ENCODE data around the gene SRSF2.
"Not testable (repeated sequence)": the region's sequence is repeated elsewhere in the genome, so short reads cannot be mapped to it uniquely, and the experiment has no call there.

SRSF2 gene

DNA sequence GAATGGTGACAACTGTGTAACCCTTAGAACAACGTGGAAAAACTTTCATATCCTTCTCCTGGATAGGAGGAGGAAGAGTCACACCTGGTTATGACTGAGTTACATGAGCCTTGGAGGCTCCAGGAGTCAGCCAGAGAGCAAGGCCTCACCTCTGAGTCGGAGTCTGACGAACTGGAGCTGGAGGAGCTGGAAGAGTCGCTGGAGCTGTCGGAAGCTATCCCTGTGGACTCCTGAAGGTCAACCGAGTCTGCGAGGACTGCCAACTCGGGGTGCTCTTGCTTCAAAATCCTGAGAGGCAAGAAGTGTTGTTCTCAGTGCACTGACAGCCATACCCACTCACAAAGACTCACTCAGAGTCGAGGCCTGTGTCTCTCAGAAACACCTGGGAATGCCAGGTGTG is 16.9 kb downstream of the SRSF2 start:
- DNase-seq: no peak

DNA sequence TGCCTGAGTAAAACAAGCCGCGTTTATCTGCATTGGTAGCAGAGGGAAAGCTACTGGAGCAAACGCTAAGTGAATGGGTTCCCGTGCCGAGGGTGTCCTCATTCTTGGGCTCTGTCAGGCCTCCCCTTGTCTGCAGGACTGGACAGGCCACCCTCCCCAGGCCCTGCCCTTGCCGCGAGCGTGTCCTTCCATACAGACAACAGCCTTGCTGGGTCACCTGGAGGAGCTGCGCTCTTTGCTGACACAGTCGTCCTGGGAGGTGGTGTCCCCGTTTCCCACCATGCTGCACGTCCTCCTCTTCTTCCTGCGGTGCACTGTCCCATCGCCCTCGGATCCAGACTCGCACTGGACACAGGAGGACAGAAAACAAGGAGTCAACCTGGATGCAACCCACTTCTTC is 18.6 kb downstream of the SRSF2 start:
- no peak for DNase-seq

DNA sequence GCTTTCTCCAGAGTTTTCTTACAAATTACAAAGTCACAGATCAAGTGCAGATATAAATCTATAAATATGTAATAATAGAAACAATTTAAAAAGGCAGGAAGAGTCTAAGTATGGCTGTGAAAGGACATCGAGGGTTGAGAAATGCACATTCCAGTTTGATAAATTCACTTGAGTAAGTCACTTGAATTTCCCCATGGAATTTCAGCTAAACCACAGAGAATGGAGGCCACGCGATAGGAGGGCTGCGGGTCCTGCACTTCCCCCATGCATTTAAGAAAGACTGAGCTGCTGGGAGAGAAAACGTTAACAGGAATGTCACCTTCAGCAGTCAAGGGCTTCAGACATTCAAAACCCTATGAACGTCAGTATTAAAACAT is 20.3 kb downstream of the SRSF2 start:
- no peak for DNase-seq

DNA sequence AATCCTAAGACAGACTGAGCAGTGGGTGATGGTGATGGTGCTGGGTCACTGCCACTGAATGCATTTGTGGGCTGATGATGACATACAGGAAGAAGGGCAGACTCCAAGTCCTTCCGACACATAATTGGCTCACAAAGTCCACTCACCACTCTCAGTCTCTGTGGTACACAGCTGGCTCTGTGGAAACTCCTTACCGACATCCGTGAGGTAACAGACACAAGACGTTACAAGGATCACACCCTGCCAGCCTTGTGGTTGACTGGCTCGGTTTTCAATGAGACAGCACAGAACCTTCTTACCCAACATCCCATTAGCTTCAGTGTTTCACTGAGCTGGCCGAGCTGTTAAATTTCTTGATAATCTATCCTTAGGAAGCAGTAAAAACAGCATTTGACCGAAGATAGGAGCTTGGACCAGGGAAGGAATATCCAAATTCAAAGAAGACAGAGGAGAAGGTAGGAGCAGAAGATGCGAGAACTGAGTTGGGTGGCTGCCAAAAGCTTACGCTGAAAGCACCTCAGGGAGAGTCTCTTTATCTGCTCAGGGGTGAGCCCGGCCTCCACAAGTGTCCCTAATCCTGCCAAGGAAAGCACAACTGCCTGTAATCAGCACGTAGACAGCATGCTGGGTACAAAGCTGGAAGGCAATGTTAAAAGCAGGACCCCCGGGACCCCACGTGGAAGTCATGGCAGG is 20.8 kb downstream of the SRSF2 start:
- peak; percentile 88 to 90 for DNase-seq

DNA sequence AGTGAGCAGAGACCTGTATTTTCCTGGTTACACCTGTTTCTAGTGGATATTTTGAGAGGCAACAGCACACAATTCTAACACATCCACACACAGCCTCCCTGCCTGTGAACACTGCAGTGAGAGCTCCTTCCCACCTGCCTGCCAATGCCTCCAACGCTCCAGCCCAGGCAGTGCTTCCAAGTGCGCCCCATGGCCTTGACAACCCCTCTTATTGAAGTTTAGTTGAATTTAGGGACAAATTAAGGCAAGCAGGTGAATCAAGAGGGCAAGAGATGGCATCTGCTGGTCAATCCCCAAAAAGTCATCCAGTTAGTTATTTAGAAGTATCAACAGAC is 21.7 kb downstream of the SRSF2 start:
- no peak for DNase-seq

DNA sequence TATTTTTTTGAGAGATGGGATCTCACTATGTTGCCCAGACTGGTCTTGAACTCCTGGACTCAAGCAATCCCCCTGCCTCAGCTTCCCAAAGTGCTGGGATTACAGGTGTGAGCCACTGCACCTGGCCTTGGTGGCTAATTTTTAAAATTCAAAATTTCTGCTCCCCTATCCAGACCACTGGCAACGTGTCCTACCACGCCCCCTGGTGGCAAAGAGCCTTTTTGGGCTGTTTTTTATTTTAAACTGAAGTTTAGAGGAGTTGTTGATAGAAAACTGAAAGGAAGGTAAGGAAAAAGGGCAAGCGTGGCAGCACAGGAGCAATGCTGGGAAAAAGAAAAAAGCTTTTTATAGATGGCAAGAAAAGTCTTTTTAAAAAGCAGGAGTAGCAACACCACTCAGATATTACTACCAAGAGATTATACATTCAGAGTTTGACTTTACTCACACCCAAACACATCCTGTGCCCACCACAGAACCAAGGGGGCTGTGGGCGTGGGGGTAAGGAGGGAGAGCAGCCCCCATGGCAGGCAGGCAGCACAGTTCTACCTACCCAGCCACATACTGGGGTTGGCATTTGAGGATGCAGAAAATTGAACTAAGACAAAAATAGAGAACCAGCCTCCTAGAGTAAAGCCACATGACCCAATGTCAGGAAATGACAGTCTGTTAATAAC is 22.2 kb downstream of the SRSF2 start:
- peak; percentile 71 to 79 for DNase-seq

DNA sequence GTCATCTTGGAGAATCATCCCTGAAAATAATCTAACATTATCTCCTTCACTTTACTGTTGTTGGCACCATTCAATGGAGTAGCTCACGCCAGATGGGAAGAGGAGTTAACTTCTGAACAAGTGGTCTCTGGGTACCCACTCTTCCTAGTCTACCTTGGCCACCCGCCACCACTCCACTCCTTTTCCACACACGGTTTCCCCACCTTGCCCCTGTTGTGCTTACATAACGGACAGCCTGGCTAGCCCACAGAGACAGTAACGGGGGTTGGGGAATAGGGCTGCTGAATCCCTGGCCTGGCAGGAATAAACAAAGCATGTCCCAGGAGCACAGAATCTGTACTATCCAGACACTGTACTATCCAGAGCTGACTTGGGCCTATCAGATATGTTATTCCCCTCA is 22.8 kb downstream of the SRSF2 start:
- DNase-seq: no peak

GRCh38 chr17:76713765-76714164 is 23.4 kb downstream of the SRSF2 start:
- DNase-seq: no peak

DNA sequence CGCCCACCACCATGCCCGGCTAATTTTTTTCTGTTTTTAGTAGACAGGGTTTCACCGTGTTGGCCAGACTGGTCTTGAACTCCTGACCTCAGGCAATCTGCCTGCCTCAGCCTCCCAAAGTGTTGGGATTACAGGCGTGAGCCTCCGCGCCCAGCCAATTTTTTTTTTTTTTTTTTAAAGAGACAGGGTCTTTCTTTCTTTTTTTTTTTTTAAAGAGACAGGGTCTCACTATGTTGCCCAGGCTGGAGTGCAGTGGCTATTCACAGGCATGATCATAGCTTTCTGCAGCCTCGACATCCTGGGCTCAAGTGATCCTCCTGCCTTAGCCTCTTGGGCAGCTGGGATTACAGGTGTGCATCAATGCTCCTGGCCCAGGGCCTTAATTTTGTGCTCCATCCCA is 24.8 kb downstream of the SRSF2 start:
- DNase-seq: not testable (repeated sequence)

GRCh38 chr17:76710863-76711611 is 26.1 kb downstream of the SRSF2 start, which contains the start of gene MXRA7:
Gene MXRA7, minus strand, starts transcription at chr17:76710965. Its CDS starts 19 bp downstream, at chr17:76710946.
- peak; percentile 62 to 64 for DNase-seq

GRCh38 chr17:76709951-76710862 is 26.9 kb downstream of the SRSF2 start:
- DNase-seq: not testable (repeated sequence)

DNA sequence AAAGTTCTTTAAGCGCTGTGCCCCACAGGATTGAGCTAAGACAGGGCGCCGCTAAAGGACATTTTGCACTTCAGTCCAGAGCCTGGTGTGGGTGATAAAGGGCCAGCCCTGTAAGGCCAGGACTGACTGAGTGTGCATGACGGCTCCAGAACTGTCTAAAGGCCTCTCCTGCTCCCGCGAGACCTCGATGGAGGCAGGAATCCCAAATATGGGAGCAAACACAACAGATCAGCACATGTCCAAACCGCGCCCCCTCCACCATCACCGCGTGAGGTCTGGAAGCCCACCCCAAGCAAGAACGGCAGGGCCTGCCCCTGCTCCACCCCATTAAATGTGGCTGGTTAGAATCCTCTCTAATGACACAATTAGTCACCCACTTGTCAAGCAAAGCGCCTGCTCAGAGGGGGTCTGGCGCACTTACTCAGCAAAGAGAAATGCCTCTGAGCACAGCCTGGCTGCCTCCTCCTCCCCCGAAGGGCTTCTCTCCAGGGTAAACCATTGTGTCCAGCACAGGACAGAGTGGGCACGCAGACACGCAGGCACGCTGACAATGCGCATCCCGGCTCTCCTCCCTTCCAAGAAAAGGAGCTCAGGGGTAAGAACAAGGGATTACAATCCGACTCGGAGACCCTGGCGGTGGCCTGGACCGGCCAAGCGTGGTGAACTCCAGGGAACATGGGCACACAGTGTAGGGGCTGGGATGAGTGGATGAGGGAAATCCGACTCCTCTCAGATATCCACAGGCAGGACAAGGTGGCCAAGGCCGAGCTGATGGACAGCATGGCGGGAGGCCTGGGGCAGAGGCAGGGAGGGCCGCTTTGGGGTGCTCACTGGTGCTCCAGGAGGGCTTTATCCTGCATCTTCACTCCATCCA is 27.8 kb downstream of the SRSF2 start:
- no peak for DNase-seq

- DNase-seq: no peak
These were observed 28.9 kb downstream of the SRSF2 start for GRCh38 chr17:76707985-76708807.

DNA sequence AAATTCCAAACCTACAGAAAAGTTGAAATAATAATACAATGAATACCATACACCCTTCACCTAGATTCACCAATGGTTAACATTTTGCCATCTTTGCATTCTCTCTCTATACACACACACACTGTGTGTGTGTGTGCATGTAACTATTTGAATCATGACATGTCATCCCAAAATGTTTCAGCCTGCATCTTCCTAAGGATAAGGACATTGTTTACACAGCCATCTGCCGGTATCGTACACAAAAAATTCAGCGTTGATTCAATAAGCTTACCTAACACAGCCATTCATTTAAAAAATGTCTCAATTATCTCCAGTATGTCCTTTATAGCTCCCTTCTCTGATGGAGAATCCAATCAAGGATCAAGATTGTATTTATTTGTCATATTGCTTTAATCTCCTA is 30.3 kb downstream of the SRSF2 start:
- DNase-seq: no peak

DNA sequence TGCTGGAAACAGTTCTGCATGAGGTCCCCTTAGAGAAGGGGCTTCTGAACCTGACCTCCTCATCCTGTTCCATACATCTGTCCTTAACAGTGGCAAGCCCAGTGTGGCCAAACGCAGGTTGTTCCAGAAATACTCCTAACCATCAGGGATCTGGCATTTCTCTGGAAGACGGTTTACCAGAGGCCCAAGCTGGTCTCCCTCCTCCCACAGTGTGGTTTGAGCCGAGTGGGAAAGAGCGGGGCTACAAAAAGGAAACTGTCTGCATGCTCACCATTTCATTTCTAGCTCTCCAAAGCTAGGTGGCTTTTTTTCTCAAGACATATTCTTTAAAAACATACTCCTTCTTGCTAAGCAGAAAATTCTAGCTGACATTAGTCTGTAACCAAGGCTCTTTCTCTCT is 32.3 kb downstream of the SRSF2 start:
- DNase-seq: no peak

DNA sequence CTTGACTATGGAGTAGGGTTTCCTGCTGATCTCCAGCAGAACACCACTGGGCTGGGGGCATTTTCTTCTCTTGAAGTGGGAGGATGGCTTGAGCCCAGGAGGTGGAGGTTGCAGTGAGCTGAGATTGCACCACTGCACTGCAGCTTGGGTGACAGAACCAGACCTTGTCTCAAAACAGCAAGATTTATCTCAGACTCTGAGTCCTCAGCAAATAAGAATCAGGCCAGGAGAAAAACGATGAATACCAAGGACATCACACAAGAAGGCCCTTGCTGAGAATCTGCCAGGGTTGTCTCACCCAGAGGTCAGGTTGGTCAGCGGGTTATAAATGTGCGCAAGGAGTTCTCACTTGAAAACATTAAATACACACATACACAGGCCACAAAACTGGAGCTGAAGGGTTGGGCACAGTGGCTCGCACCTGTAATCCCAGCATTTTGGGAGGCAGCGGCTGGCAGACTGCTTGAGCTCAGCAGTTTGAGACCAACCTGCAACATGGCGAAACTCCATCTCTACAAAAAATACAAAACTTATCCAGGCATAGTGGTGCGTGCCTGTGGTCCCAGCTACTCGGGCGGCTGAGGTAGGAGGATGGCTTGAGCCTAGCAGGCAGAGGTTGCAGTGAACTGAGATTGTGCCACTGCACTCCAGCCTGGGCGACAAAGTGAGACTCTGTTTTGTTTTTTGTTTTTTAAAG is 34.0 kb downstream of the SRSF2 start:
- DNase-seq: no peak

DNA sequence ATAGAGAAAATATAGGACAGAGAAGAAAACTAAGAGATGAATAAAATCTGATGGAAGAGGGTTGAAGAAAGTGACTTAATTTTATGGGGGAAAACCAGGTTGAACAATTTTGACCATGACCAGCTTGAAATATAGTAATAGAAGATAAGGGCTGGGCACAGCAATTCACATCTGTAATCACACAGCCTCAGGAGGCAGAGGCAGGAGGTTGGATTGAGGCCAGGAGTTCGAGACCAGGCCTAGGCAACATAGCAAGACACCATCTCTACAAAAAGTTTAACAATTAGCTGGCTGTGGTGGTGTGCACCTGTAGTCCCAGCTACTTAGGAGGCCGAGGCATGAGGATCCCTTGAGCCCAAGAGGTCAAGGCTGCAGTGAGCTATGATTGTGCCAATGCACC is 35.1 kb downstream of the SRSF2 start:
- DNase-seq: no peak

DNA sequence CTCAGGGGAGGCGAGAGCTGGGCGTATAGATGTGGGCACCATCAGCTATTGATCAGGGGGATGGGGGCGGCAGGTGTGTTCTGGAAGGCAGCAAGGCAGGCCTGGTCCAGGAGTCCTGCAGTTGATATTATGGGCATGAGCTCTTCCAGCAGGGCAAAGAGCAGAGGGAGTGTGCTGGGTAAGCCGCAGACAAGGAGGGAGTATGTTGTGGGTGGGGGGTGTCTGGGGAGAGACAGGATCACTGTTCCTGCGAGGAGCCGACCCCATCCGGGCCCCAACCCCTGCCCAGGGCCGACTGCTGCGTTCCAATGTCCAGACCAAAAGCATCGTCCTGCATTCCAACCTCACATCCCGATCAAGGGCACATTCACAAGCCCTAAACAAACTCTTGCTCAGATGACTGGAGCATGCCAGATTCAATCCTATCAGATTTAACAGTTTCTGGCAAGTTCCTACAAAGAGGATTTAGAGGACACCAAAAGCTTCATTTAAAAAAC is 35.6 kb downstream of the SRSF2 start:
- no peak for DNase-seq

GRCh38 chr17:76700617-76701470 is 36.3 kb downstream of the SRSF2 start:
- peak in 1 of 2 donors; percentile 41 for DNase-seq
